Left lung (tissue), 10 donors: ENCODE measurements around the gene CAPN2. TPM values are rescaled to one million over a fixed set of nuclear protein-coding genes. Genes with fewer than 3 reads are reported as not detected.
A peak's percentile ranks its signal among the peaks of the same experiment; 100 is the strongest.

Source experiments
- ATAC-seq: fragments of 200-7000 bp; cut with Tn5 transposase; one replicate; pipeline ENCODE4 v1.9.1; 2020; ENCODE audit warnings: moderate library complexity
- DNase-seq, 4 donors: peaks; one replicate each; pipeline ENCODE4 v3.0.0-alpha.2; 2013 to 2020
- H3K27ac ChIP-seq, 2 donors: fragments of 200-600 bp; sonication (generic) in 1 of 2; one replicate each; pipeline versions ENCODE4 v1.5.0 to v1.8.0; 2020 to 2021
- H3K27me3 ChIP-seq, 2 donors: fragments of 200-600 bp; sonication (generic) in 1 of 2; one replicate each; pipeline versions ENCODE4 v1.5.0 to v1.8.0; 2020 to 2021
- H3K36me3 ChIP-seq, 2 donors: fragments of 200-600 bp; sonication (generic) in 1 of 2; one replicate each; pipeline versions ENCODE4 v1.5.0 to v1.8.0; 2020 to 2021
- H3K4me1 ChIP-seq, 2 donors: fragments of 200-600 bp; one replicate each; pipeline ENCODE4 v1.8.0; 2021
- H3K4me3 ChIP-seq, 2 donors: fragments of 200-600 bp; sonication (generic) in 1 of 2; one replicate each; pipeline versions ENCODE4 v1.5.0 to v1.8.0; 2020 to 2021; ENCODE audit warnings: mild to moderate bottlenecking in 1 of 2
- H3K9me3 ChIP-seq, 2 donors: fragments of 200-600 bp; sonication (generic) in 1 of 2; one replicate each; pipeline versions ENCODE4 v1.5.0 to v1.8.0; 2020 to 2021
- intact Hi-C, 2 donors: fragments of 100-400 bp; cut with DNase I; formaldehyde crosslinking; loops; one replicate each; pipeline versions ENCODE4 v1.11.2 to v1.14.2; 2022
- polyA plus RNA-seq, 6 donors: library from polyadenylated mRNA; unstranded; fragments of 120-200 nt; gene quantifications; one replicate each; pipeline ENCODE4 v1.2.1, GENCODE V29; 2013; ENCODE audit not compliant: insufficient read length in 6 of 6
- total RNA-seq, 2 donors: library from RNA; stranded (reverse); fragmentation: NEBNext Ultra II Directional; extraction: Animal tissue kit (Norgen Biotek cat#: 25700); gene quantifications; one replicate each; pipeline ENCODE4 v1.2.1, GENCODE V29; 2021
- TF ChIP-seq, protein P1 (sequence below), 2 donors: fragments of 200-600 bp; sonication (generic) in 1 of 2; IDR thresholded peaks; one replicate each; pipeline versions ENCODE4 v1.5.0 to v1.8.0; 2021; ENCODE audit warnings: antibody characterized with exemption in 2 of 2
- donor health status: DM: no; HTN: yes; CAD: no.
- donor health status: DM: no; HTN: no; CAD: no.

The CAPN2 gene
- total and polyA plus RNA-seq, 8 donors: 139 to 434 (median 163) TPM

DNA sequence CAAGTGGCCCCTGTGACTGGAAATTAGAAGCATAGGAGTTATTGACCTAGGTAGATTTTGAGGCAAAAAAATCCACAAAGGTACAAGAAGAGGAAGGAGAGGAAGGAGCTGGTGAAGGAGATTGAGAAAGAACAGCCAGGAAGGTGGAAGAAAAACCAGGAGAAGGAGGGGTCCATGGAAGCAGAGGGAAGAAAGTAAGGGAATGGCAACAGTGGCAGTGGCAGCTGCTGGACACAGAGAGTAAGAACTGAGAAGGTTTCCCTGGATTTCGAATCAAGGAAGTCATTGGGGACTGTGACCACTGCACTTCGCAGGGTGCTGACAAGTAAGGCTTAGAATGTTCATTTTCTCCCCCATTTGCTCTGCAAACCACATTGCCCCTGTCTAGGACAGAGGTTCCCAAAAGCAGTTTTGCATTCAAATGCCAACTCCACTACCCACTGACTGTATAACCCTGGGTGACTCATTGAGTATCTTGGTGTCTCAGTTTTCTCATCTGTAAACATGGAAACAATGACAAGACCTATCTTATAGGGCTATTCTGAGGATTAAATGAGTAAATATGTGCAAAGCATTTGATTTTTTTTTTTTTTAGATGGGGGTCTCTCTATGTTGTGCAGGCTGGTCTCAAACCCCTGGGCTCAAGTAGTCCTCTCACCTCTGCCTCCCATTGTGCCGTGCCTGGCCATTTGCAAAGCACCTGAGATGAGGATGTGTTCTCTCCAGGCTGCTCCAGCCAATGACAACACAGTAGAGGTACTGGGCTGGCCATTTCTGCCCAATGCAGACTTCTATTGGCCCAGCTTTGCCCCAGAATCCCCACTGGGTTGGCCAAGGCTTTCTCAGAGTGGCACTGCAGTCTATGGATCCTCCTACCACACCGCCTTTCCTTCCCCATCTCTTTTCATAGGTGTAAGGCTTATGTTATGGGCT, 9.3 kb upstream of the CAPN2 start:
- ATAC-seq (no peak), DNase-seq (no peak)

DNA sequence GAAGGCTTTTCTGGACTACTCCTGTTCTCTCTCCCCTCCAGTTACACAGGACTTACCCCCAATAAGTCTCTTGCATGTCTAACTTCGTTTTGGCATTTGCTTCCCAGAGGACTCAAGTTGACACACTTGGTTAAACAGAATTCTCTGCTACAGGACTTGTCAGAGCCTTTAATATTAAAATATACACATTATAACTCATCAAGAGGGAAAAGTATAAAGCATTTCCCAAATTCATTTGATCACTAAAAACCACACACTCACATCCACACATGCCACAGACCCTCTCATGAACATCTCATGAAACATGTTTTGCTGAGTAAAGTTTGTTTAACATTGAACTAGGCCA, 8.7 kb upstream of the CAPN2 start:
- ATAC-seq: no peak
- peaks cover 23 to 59% of the 10 kb centered on the region in 2 donors for H3K4me1 ChIP-seq
- H3K27me3 ChIP-seq: no peaks in the 10 kb centered on the region
- H3K4me3 ChIP-seq: no peak overlapping the region
- no peak overlapping the region for H3K27ac ChIP-seq
- DNase-seq: no peak
- no peaks in the 10 kb centered on the region for H3K9me3 ChIP-seq
- intact Hi-C loops: no loop called here
- TF ChIP-seq, protein P1, sequence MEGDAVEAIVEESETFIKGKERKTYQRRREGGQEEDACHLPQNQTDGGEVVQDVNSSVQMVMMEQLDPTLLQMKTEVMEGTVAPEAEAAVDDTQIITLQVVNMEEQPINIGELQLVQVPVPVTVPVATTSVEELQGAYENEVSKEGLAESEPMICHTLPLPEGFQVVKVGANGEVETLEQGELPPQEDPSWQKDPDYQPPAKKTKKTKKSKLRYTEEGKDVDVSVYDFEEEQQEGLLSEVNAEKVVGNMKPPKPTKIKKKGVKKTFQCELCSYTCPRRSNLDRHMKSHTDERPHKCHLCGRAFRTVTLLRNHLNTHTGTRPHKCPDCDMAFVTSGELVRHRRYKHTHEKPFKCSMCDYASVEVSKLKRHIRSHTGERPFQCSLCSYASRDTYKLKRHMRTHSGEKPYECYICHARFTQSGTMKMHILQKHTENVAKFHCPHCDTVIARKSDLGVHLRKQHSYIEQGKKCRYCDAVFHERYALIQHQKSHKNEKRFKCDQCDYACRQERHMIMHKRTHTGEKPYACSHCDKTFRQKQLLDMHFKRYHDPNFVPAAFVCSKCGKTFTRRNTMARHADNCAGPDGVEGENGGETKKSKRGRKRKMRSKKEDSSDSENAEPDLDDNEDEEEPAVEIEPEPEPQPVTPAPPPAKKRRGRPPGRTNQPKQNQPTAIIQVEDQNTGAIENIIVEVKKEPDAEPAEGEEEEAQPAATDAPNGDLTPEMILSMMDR (IDR thresholded peaks at IDR 0.05): no peak
- no peaks in the 10 kb centered on the region for H3K36me3 ChIP-seq

More for the DNA sequence above, 9.3 kb upstream of the CAPN2 start:
- Histone ChIP-seq H3K9me3 (no peaks in the 10 kb centered on the region), H3K27ac (no peak overlapping the region), H3K4me1 (peaks cover 23 to 55% of the 10 kb centered on the region in 2 donors), H3K4me3 (no peak overlapping the region), H3K36me3 (no peaks in the 10 kb centered on the region), H3K27me3 (no peaks in the 10 kb centered on the region)
- intact Hi-C loops: no loop called here
- TF ChIP-seq, protein P1 (IDR thresholded peaks at IDR 0.05): no peak

DNA sequence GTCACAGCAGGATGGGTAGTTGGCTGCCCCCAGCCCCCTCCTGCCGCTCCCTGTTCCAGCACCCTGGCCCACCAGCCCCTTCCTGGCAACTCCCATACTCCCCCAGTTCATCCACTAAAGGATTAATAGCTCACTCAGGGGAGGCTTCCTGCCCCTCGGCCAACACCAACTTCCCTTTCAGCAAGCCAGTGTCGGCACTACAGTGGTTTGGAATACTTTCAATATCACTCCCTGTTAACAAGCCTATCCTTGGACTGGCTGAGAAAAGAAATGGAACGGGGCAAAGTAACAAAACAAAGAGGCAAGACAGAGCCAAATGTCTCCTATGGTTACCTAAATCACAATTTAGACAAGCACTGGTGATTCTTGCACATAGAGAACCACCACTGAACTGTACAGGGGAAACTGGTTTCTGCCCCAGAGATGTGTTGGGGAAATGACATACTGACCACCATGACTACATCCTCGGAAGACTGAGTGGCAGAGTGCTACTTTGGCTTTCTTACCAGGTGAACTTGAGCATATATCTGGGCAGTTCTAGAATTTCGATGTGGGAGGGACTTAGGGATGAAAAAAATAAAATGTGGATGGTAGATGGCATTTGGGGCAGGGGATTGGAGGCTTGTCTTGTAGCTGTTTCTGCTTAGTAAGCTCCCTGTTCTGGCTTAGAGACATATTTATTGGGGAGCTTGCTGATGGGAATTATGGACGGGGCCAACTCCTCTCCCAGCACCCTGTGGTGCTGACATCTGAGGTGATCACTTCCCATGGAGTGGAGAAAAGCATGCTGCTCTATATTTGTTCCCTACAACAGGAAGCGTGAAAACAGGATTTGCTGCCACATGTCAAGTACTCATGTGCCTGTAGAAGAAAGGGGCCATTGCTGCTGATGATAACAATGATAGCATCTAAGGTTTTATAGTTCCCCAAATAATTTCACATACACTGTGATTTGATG, 7.1 kb upstream of the CAPN2 start:
- DNase-seq (no peak), ATAC-seq (no peak)
- TF ChIP-seq, protein P1 (IDR thresholded peaks at IDR 0.05): no peak
- Histone ChIP-seq H3K27me3 (no peaks in the 10 kb centered on the region), H3K36me3 (no peaks in the 10 kb centered on the region), H3K4me1 (peaks cover 26 to 58% of the 10 kb centered on the region in 2 donors), H3K9me3 (no peaks in the 10 kb centered on the region), H3K27ac (peak overlapping the region; percentile 84 to 88), H3K4me3 (no peak overlapping the region)
- intact Hi-C loops: no loop called here

DNA sequence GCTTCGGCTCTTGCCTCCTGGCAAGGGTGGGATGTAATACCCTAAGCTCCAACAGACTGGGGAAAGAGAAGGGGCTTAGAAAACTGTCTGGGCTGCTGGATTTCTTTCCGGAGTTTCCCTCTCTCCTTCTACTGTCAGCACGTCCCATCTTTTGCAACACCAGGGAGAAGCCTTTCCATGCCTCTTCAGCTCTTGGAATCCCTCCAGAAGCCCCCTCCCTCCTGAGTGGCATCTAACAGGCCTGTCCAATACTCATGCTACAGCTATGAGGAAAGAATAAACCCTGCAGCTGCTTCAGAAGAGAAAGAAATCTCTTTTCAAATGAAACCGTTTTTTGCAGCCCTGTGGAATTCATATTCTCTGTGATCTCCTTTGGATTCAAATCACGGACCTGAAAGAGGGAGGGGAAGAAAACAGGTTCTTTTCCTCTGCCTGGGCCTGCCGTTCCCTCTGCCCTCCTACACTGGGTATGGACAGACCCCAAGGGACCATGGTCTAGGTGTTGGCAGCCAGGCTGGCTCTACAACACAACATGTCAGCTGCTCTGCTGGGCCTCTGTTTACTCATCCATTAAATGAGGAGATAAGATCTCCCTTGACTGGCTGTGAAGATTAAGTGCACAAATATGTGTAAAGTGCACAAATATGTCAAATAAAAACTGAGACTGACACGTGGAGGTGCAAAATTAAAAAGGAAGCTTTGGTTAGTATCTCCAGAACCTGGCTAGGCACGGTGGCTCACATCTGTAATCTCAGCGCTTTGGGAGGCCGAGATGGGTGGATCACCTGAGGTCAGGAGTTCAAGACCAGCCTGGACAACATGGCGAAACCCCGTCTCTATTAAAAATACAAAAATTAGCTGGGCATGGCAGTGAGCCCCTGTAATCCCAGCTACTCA, 6.0 kb upstream of the CAPN2 start:
- peak; percentile 8 for ATAC-seq
- intact Hi-C loops: no loop called here
- Histone ChIP-seq H3K4me3 (no peak overlapping the region), H3K36me3 (no peaks in the 10 kb centered on the region), H3K4me1 (peaks cover 15 to 47% of the 10 kb centered on the region in 2 donors), H3K27ac (peak overlapping the region; percentile 84 to 88), H3K9me3 (no peaks in the 10 kb centered on the region), H3K27me3 (no peaks in the 10 kb centered on the region)
- TF ChIP-seq, protein P1 (IDR thresholded peaks at IDR 0.05): no peak
- DNase-seq: peak in 2 of 4 donors; percentile 80 to 92
